NCI-H345 treated with DMSO at 0.1 percent for 48 hours (cell line): Measurements from ENCODE around the gene FLVCR2.
A peak's percentile ranks its signal among the peaks of the same experiment; 100 is the strongest.

ENCODE experiments used
- DNase-seq: peaks from one replicate; lab custom pipeline; 2025; ENCODE audit not compliant: unreplicated experiment; lab: John Stamatoyannopoulos, UW

Gene FLVCR2

DNA sequence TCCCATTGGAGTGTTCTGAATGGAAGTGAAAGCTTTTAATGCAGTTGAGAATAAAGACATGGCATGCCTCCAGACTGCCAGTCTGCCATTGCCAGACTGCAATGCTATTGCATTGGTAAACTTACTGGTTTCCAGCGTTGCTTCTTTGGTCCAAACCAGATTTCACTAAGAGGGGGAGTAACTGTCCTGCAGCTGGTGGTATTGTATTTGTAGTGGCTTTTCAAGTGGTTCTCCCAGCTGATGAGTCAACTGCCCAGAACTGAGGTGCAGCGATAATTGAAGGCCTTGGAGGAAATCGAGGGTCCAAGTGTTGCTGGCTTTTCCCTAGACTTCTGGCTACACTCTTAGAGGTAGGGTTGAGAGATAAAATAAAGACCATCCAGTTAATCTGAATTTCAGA, 50.4 kb downstream of the FLVCR2 start:
- DNase-seq: no peak

DNA sequence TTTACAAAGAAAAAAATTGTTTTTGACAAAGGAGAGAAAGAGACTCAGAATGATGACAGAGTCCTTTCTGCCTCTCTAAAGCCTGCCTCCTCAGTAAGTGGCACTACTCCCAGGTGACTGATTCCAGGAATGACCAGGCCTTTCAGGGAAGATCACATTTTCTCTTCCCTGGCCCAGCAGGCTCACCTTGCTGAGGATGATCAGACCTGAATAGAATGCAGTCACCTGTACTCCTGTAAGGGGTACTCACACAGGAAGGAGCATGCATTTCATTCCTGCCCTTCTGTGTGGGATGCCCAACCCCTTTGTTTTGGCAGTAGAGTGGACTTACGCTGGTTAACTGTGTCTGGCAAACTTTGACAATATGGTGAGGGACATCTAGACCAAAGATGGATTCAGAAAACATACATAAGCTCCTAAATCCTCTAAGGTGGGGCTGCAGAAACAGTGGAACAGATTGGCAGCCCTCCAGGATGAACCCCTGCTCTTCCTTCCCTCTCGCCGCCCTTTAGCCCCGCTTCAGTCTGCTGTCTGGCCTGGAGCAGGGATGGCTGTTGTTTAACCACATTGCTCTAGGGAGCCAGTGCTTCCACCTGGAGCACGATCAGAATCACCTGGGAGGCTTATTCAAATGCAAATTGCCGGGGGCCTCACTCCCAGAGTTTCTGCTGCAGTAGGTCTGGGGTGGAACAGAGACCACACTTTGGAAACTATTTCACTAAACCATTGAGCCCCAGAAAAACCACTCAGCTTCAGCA, 52.5 kb downstream of the FLVCR2 start:
- no peak for DNase-seq

DNA sequence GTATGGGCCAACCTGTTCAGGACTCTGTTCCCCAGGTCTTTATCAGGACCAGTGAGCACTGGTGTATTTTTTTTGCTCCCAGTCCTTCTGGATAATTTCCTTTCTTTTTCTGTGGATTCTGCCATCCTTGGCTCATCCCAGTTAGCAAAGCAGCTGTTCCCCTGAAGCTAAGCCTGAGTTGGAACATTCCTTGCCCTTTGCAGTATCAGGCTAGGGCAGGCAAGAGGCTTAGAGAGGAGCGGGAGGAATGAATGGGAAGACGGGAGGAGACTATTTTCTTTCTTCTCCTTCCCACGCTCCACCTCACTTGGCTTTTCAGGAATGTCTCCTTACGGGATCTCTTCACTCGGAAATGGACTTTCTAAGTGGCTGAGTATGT, 53.0 kb downstream of the FLVCR2 start:
- DNase-seq: no peak

DNA sequence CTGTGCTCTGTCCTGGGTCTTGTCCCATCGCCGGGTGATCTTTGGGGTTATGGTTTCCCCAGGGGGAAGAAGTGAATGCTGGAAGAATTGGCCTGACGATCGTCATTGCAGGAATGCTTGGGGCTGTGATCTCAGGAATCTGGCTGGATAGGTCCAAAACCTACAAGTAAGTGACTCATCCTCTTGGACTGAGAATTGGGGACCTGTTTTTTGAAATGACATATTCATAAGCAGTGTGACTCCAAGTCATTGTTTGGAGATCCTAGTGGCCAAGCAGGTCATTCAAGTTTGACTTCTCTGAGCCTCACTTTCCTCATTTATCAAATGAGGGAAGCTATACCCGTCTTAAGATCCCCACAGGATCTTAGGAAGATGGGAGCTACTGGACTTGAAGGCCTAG, 56.4 kb downstream of the FLVCR2 start:
- DNase-seq: no peak

DNA sequence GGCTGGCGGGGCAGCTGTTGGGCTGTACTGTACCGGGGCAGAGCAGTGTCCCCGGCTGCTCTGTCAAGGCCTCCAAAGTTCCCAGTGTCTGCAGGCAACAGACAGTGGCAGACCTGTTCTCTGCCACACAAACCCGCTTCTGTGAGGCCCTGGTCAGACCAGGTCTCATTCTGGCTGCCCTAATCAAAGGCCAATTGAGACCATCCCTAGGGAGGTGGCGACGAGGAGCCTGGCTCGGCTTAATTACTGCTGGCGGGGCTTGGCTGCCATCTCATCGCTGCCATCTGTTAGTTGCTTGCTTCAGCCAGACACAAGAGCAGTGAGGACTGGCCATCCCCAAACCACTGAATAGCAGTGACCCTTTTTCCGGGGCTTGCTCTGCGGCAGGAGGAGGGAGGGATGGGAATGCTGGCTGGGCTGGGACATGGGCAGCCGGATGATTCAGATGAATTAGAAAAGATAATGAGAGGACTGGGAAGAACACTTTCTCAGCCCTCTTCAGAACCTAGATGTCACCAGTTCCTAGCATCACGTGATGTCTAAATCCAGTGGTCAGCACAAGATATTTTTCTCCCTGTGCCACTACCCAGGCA, 57.8 kb downstream of the FLVCR2 start:
- no peak for DNase-seq

DNA sequence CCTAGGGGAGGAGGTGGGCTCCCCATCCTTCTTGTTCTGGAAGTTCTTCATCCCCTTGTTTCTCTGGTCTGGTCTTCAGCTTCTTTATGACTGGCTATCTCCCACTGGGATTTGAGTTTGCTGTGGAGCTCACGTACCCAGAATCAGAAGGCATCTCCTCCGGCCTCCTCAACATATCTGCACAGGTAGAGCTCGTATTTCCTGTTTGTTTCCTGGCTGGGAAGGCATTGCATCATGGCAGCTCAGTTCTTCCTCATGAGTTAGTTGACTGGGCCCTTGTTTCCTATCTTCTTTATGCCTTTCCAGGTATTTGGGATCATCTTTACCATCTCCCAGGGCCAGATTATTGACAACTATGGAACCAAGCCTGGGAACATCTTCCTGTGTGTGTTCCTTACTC, 62.5 kb downstream of the FLVCR2 start:
- no peak for DNase-seq

DNA sequence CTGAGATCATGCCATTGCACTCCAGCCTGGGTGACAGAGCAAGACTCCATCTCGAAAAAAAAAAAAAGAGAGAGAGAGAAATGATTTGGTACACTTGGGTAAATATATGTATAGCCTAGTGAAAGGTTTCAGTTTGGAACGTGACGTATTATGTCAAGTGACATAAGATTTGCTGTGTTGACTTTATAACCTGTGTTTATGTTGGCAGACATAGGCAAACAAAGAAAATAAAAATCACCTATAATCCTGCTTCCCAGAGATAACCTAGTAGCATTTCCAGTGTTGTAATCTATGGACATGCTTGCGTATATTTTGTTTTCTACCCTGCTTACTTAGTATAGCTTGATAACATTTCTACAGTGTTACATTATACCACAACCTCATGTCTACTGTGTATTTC, 65.6 kb downstream of the FLVCR2 start:
- DNase-seq: no peak

DNA sequence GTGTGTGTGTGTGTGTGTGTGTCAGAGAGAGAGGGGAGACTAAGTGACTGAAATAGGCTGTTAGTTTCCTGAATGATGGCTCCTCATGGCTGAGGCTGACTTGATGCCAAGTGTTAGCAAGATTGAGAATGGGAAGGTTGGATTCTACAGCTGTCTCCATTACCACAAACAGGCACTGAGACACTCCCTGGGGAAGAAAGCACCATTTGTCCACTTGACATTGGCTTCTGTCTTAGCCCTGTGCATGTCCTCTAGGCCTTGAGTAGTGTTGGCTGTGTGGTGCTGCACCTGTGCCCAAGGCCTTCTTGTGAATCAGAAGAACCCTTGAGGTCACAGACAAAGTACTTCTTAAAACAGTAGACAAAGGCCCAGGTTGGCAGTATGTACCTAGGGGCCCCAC, 66.6 kb downstream of the FLVCR2 start:
- DNase-seq: no peak

DNA sequence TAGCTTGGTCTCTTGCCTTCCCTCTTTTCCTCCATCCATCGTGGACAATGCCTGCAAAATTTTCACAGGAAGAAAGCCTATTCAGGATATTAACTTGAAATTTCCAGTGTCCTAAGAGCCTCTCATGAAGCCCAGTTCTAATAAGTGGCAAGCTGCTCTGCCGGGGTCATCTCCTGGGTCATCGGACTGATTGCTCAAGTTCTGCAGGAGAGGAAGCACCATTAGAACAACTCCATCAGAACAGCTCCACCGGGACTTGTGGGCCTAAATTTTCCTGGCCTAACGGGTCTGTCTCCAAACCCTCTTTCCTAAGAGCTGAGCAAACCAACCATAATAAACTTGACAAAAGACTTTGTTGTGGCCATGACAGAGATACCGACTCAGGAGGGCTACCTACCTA, 68.3 kb downstream of the FLVCR2 start:
- no peak for DNase-seq

DNA sequence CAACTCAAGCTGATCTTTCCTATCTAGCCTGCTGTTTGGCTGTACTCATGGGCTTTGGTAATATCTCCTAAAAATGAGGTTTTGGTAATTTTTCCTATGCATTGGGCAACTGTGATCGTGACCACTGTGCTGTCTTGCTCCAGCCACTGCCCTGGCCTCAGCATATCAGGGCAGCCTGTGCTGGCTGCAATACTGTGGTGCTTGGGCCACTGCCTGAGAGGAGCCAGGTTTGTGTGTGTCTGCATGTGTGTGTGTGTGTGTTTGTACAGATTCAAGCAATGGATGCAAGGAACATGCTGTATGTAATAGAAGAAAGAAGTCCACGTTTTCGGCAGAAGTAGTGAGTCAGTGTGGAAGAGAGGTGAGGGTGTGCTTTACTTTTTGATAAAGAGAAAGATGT, 69.2 kb downstream of the FLVCR2 start:
- DNase-seq: no peak

DNA sequence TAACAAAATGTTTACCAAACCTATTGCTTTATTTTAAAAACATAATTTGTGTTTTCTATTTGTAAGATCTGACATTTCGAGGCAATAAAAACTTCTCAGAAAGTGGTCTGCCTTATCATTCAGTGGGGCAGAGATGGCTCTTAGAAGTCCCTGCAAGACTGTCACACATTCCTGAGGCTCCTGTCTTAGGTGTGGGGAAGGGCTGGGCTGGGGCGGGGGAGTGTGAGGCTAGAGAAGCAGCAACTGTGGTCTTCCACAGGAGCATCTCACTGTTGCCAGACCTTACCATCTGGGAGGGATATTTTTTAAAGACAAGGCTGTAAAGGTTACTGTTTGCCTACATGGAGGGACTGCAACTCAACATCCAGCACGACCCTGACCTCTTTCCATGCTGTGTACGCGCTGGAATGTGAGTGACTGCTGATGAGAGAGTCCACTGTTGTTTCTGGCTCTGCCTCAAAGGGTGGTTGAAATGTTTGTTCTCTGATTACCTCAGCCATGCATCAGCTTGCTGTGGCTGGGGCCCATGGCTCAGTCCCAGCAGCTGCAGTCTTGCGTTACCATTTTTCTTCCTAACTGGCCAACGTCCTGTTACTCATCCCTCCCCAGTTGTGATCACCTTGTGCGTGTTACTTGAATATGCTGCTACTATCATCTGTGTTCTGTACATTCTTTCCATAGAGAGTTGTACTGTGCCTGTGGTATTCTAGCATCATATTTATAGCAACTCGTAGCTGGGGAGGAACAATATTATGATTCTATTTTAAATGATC, 69.8 kb downstream of the FLVCR2 start:
- DNase-seq: no peak

DNA sequence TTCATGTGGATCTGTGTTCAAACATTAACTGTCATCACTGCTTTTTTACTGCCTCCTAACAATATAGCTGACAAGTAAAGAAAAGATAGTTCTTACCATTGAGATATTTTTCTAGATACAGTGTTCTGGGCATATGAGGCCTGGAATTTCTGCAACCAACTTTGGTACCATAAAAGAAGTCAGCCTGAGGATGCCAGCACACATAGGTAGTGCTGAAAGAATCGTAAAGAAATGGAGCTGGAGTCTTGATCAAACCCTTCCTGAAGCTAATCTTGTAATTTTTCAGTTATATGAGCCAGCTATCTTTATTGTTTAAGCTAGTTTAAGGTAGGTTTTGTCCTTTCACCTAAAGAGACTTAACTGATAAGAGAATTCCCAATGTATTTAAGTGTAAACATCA, 70.9 kb downstream of the FLVCR2 start:
- no peak for DNase-seq

DNA sequence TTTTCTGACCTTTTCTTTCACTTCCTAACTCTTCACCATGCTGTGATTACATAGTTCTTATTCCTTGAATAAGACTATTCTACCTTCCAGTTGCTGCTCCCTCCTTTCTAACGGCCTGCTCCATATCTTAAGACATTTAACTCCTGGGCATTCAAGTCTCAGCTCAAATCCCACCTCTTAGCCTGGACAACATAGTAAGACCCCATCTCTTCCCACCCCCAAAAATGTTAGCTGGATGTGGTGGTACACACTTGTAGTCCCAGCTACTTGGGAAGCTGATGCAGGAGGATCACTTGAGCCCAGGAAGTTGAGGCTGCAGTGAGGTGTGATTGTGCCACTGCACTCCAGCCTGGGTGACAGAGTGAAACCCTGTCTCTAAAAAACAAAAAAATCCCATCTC, 71.4 kb downstream of the FLVCR2 start:
- DNase-seq: no peak

DNA sequence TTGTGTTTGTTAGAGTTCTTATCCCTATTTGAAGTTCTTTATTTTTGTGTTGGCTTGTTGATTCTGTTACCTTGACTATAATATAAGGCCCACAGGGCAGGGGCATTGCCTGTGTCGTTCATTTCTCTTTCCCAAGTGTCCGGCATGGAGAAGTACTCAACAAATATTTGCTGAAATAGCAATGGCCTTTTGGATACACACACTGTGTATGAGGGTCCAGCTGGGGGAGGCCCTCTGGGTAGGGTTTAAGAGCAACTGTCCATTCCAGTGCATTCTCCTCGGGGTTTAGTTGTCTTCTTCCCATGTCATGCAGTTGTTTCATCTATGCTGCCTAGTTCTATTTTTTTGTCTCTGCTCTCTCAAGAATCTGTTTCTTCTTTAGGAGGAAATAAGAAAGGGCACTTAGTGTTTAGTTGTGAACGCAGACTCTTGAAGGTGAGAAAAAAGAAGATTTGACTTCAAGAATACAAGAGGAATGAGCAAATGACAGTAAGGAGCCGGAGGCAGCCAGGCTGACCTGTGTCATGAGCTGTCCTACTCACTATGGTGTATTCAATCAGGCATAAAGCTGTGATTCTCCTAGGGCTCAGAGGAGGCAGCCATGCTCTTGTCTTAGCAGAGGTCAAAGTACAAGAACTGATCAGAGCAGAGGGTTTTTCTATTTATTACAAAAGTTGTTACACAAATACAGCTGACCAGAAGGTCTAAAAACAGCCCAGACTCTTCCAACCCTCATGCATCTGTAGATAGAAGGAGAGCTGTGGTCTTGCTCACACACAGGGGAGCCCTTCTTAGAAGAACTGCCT, 72.0 kb downstream of the FLVCR2 start:
- no peak for DNase-seq

DNA sequence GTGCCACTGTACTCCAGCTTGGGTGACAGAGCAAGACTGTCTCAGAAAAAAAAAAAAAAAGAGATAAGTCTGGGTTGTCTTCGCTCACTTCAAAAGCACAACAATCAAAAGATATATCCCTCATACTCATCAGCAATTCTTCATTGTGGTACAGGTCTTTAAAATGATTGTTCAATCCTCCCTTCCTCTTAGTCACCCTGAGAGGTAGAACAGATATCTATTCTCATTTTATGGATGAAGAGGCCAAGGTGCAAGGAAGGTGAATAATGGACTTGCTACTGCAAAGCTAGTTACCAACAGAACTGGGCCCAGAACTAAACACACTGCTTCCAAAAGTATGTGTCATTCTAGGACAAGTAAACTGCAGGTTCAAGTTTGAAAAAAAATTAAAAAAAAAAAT, 75.1 kb downstream of the FLVCR2 start:
- no peak for DNase-seq

DNA sequence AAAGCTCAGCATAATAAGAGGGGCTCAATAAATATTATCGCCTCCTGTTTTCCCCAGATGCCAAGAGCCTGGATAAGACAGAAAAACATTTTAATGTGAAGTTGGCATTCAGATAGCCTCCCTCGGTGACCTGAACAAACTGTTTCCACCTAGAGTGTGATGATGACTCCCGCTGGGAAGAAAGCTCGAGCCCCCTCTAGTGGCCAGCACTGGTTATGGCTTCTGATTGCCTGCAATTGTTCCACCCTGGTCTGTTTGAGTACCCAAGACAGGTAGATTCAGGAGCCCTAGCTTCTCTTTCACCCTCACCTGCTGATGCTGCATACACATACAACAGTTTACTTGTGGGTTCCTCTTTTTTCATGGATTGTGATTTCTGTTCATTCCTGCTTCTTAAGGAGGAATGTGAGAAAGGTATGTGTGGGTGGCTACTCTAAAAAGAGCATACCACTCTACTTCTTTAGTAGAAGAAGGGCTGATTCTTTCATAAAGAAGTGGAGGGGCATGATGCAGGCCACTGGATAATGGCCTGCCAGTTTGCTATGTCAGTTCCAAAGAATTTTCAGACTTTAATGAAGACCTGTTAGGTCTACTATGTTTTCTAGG, 75.8 kb downstream of the FLVCR2 start:
- peak; percentile 29 for DNase-seq

DNA sequence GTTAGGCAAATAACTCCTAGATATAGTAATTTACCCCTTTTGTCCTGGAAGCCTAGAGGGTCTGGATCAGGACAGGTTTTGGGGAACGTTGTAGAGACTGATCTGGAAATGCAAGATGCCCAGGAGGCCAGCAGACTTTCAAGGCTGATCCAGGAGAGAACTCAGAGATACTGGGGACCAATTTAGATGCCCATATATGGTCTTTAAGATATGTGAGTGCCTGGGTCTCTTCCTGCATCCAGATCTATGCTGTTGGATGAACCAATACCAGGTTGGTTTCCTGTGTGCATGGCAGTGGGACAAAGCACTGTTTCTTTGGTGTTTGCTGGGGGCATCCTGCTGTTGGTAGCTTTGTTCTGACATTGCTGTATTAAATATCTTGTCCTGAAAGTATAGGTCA, 76.8 kb downstream of the FLVCR2 start:
- DNase-seq: no peak

DNA sequence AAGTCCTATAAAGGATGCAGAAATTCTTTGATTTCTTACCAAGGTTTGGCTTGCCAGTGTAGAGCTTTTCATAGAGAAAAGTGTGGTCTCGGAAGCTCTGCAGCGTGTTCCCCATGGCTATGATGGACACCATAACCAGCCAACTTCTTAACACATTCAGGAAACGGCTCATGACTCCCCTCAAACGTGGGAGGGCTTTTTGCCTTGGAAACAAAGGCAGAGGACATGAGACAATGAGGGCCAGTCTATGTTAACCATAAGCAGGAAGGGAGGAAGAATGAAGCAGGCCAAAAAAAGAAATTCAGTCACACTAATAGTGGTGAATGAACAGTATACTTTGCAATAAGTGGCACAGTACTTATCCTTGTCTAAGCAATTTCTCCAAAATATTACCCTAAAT, 78.9 kb downstream of the FLVCR2 start:
- no peak for DNase-seq

DNA sequence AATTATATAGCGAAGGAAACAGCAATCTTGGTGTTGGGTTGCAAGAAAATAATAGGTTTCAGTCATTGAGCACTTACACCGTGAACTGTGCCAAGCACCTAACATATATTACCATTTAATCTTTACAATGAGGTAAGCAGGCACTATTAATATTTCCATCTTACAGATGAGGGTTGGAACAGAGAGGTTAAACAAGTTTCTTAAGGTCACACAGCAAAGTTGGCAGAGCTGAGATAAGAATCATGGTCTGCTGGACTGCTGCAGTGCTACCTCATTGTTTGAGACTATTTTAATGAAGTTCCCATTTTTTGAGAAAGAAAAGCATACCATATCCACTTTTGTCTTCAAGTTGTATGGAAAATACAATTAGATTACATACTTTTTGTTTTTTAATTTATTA, 80.5 kb downstream of the FLVCR2 start:
- no peak for DNase-seq

DNA sequence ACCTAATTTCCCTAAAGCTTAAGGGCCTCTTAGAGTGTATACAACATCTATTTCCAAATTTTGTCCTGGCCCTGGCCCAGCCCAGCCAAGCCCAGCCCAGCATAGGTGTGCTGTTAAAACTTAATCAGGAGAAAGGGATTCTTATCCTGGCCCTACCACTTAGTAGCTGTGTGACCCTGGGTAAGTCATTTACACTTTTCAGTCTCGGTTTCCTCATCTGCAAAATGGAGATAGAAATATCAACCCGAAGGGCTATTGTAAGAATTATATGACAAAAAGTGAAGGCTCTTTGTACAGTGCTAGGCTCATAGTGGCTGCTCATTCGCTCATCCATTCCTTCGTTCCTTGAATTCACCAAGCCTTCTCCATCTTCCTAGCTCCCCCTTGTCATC, 81.8 kb downstream of the FLVCR2 start:
- DNase-seq: no peak
